GM21381 (cell line): ENCODE data around the gene PINLYP.
A peak's percentile ranks its signal among the peaks of the same experiment; 100 is the strongest.
"Not testable (repeated sequence)": the region's sequence is repeated elsewhere in the genome, so short reads cannot be mapped to it uniquely, and the experiment has no call there.

Source experiments
- ATAC-seq: cut with Tn5 transposase; IDR thresholded peaks from one replicate; pipeline ENCODE4 v1.9.1; 2021; ENCODE audit warnings: mild to moderate bottlenecking, moderate library complexity; ENCODE audit not compliant: unreplicated experiment

The PINLYP gene

GRCh38 chr19:43547926-43548325 lies 27.7 kb upstream of the PINLYP start:
- not testable (repeated sequence) for ATAC-seq

- no peak for ATAC-seq
Measured at GRCh38 chr19:43548706-43549105, 26.9 kb upstream of the PINLYP start.

GRCh38 chr19:43551399-43552197 lies 24.0 kb upstream of the PINLYP start:
- no peak for ATAC-seq

GRCh38 chr19:43552198-43552450 lies 23.5 kb upstream of the PINLYP start:
- no peak for ATAC-seq

GRCh38 chr19:43552616-43553015 lies 23.0 kb upstream of the PINLYP start:
- no peak for ATAC-seq

- ATAC-seq = no peak
Measured at GRCh38 chr19:43553656-43554055, 21.9 kb upstream of the PINLYP start.

GRCh38 chr19:43554317-43554895 lies 21.2 kb upstream of the PINLYP start:
- no peak for ATAC-seq

- no peak for ATAC-seq
Measured at GRCh38 chr19:43555185-43555770, 20.3 kb upstream of the PINLYP start.

GRCh38 chr19:43560687-43561086 lies 14.9 kb upstream of the PINLYP start:
- ATAC-seq = no peak

GRCh38 chr19:43561139-43561970 lies 14.2 kb upstream of the PINLYP start:
- ATAC-seq = no peak

GRCh38 chr19:43562226-43562697 lies 13.3 kb upstream of the PINLYP start:
- ATAC-seq = no peak

- ATAC-seq = peak; percentile 80
Measured at GRCh38 chr19:43562698-43563241, 12.8 kb upstream of the PINLYP start.

GRCh38 chr19:43563816-43564457 lies 11.7 kb upstream of the PINLYP start:
- ATAC-seq = no peak

GRCh38 chr19:43564800-43565199 lies 10.8 kb upstream of the PINLYP start:
- ATAC-seq = no peak

GRCh38 chr19:43569657-43570056 lies 5.9 kb upstream of the PINLYP start:
- no peak for ATAC-seq

- ATAC-seq = no peak
Measured at GRCh38 chr19:43570174-43570791, 5.3 kb upstream of the PINLYP start.

GRCh38 chr19:43572171-43572588 lies 3.4 kb upstream of the PINLYP start:
- ATAC-seq = no peak

GRCh38 chr19:43574424-43575155 lies 1.0 kb upstream of the PINLYP start:
- ATAC-seq = no peak
